ENCODE data around the gene GRK1. TPM values are rescaled to one million over a fixed set of nuclear protein-coding genes. Genes with fewer than 3 reads are reported as not detected.
"Not testable (repeated sequence)": the region's sequence is repeated elsewhere in the genome, so short reads cannot be mapped to it uniquely, and the experiment has no call there.

GRK1 gene
- total RNA-seq, 5 donors from 2014 or later (not counting 1 experiment from before 2014, with no cell fraction given) = not detected

DNA sequence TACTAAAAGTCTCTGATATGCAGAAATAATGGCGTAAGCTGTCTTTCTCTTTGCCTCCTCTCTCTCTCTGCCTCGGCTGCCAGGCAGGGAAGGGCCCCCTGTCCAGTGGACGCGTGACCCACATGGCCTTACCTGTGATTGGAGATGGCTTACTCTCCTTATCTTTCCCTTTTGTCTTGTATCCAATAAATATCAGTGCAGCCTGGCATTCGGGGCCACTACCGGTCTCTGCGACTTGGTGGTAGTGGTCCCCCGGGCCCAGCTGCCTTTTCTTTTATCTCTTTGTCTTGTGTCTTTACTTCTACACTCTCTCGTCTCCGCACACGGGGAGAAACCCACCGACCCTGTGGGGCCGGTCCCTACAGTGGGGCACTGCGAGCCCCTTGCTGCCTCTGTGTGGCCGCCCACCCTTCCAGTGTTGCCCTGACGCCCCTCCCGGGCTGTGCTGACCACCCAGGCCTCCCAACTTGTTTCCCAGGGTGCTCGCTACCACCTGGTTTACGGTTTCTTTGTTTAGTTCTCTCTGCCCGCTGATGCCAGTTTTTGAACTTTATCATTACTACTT, 45.0 kb upstream of the GRK1 start:
- H3K9me3 Mint-ChIP-seq; H3K4me1 ChIP-seq (ENCODE audit: control insufficient read depth in 1 of 2, extremely low read depth in 1 of 2, insufficient read depth in 2 of 2, low read length in 2 of 2); H3K4me3 Mint-ChIP-seq; H3K9me3 ChIP-seq; ATAC-seq (replicated peaks in 1 of 4); H3K27ac Mint-ChIP-seq; H3K27me3 Mint-ChIP-seq; POLR2A ChIA-PET; H3K27me3 ChIP-seq (replicated peaks in 1 of 2; ENCODE audit: control insufficient read depth in 2 of 2, extremely low read depth in 1 of 2, insufficient read depth in 2 of 2, low read length in 1 of 2); CTCF ChIA-PET; DNase-seq; H3K4me1 Mint-ChIP-seq; H3K4me3 ChIP-seq (ENCODE audit: control insufficient read depth in 1 of 2, extremely low read depth in 1 of 2, low read length in 1 of 2); H3K27ac ChIP-seq (ENCODE audit: low read length): not testable (repeated sequence)
- peaks cover 12% of the 10 kb centered on the region for H3K36me3 Mint-ChIP-seq
- H3K36me3 ChIP-seq (ENCODE audit: control insufficient read depth in 2 of 2, extremely low read depth in 1 of 2, insufficient read depth in 1 of 2, low read length in 1 of 2) = peaks cover 11% of the 10 kb centered on the region in 2 donors
- WGBS (ENCODE audit: insufficient coverage) = 96% methylated on average over 15 of the region's 20 CpGs

DNA sequence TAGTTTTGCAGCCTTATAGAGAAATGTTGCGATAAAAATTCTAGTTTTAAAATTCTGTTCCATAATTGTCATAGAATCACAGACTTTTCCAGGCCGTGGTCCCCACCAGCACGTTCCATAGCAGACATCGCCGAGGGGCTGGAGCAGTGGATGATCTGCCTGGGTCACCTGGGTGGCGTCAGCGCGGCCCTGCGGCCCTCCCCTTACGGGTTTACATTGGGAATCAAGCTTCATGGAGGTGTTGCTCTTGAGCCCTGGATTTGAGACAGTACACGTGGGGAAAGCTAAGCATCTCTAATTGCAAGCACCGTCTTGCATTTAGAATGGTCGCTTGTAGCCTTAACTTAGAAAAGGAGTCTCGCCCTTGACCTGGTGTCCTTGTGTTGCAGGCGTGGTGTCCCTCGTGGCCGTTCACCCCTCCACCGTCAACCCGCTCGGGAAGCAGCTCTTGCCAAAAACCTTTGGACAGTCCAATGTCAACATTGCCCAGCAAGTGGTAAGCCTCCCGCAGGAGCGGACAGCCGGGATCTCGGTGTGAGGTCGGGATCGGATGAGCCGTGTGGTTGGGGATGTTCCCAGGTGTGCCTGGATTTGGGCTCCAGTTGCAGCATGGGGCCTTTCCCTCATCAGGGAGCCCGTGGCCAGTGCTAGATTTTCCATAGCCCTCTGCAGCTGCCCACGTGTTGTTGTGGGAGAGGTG, 44.1 kb upstream of the GRK1 start:
- Histone ChIP-seq H3K27ac (ENCODE audit: low read length) (no peak overlapping the region), H3K9me3 (no peaks in the 10 kb centered on the region), H3K4me3 (ENCODE audit: control insufficient read depth in 1 of 2, extremely low read depth in 1 of 2, low read length in 1 of 2) (no peak overlapping the region), H3K4me1 (ENCODE audit: control insufficient read depth in 1 of 2, extremely low read depth in 1 of 2, insufficient read depth in 2 of 2, low read length in 2 of 2) (no peaks in the 10 kb centered on the region), H3K27me3 (replicated peaks in 1 of 2; ENCODE audit: control insufficient read depth in 2 of 2, extremely low read depth in 1 of 2, insufficient read depth in 2 of 2, low read length in 1 of 2) (no peaks in the 10 kb centered on the region), H3K36me3 (ENCODE audit: control insufficient read depth in 2 of 2, extremely low read depth in 1 of 2, insufficient read depth in 1 of 2, low read length in 1 of 2) (peaks cover 16 to 18% of the 10 kb centered on the region in 2 donors)
- no peaks in the 10 kb centered on the region for H3K9me3 Mint-ChIP-seq
- ChIA-PET POLR2A (no interaction called here), CTCF (interaction anchor here in 1 of 2 donors (0.6 kb wide), 1 partner anchor 26 kb away, joined by 3 read pairs; no protein-coding TSS in a partner anchor)
- WGBS (ENCODE audit: insufficient coverage) = 96% methylated on average over 27 of the region's 29 CpGs
- no peak overlapping the region for H3K4me3 Mint-ChIP-seq
- DNase-seq (no peak), ATAC-seq (replicated peaks in 1 of 4) (no peak)
- no peak overlapping the region for H3K27ac Mint-ChIP-seq
- no peaks in the 10 kb centered on the region for H3K27me3 Mint-ChIP-seq
- H3K36me3 Mint-ChIP-seq = peaks cover 17% of the 10 kb centered on the region
- no peaks in the 10 kb centered on the region for H3K4me1 Mint-ChIP-seq

DNA sequence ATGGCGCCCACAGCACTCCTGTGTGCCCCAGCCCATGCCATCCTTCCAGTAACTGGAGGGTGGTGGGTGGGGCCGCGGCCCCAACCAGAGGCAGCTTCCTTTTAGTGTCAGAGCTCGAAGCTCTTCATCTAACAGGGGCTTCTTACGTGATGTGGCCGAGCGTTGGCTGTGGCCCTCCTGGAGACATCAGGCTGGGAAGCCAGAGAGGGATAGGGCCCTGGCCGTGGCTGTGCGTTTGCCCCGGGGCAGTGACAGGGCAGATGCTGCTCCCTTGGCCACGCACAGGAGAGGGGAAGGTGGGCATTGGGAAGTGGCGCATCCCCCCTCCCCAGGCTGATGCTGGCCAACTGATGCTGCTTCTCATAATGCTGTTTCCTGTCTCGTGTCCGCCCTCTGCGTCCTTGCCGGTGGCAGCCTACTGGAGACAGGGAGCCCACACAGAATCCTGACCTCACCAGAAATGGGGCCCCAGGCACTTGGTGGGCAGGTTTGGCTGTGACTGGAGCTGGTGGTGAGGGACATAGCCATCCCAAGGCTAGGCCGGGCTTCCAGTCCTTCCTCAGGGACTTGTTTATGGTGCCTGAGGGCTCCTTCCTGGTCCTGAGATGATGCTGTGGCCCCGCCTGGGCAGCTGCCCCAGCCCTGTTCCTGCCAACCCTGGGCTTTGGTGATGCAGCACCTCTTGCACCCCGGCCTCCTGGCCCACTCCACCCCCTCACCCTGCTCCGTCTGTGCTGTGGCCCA, 43.4 kb upstream of the GRK1 start:
- H3K4me1 Mint-ChIP-seq = peaks cover 0 to 2% (median 1%) of the 10 kb centered on the region in 3 donors
- no peaks in the 10 kb centered on the region for H3K27me3 ChIP-seq (replicated peaks in 1 of 2; ENCODE audit: control insufficient read depth in 2 of 2, extremely low read depth in 1 of 2, insufficient read depth in 2 of 2, low read length in 1 of 2)
- DNase-seq = no peak
- H3K27ac Mint-ChIP-seq = no peak overlapping the region
- WGBS (ENCODE audit: insufficient coverage) = 94% methylated on average over 11 of the region's 20 CpGs
- no peaks in the 10 kb centered on the region for H3K27me3 Mint-ChIP-seq
- no peak for ATAC-seq (replicated peaks in 1 of 4)
- H3K9me3 ChIP-seq = no peaks in the 10 kb centered on the region
- H3K36me3 ChIP-seq (ENCODE audit: control insufficient read depth in 2 of 2, extremely low read depth in 1 of 2, insufficient read depth in 1 of 2, low read length in 1 of 2) = peaks cover 16 to 22% of the 10 kb centered on the region in 2 donors
- H3K27ac ChIP-seq (ENCODE audit: low read length) = no peak overlapping the region
- H3K4me3 ChIP-seq (ENCODE audit: control insufficient read depth in 1 of 2, extremely low read depth in 1 of 2, low read length in 1 of 2) = no peak overlapping the region
- H3K4me3 Mint-ChIP-seq = no peak overlapping the region
- POLR2A ChIA-PET = no interaction called here
- peaks cover 23% of the 10 kb centered on the region for H3K36me3 Mint-ChIP-seq
- H3K4me1 ChIP-seq (ENCODE audit: control insufficient read depth in 1 of 2, extremely low read depth in 1 of 2, insufficient read depth in 2 of 2, low read length in 2 of 2) = peaks cover 0 to 2% of the 10 kb centered on the region in 2 experiments
- no peaks in the 10 kb centered on the region for H3K9me3 Mint-ChIP-seq
- CTCF ChIA-PET = interaction anchor here in 1 of 2 donors (0.6 kb wide), 1 partner anchor 25 kb away, joined by 3 read pairs; no protein-coding TSS in a partner anchor

DNA sequence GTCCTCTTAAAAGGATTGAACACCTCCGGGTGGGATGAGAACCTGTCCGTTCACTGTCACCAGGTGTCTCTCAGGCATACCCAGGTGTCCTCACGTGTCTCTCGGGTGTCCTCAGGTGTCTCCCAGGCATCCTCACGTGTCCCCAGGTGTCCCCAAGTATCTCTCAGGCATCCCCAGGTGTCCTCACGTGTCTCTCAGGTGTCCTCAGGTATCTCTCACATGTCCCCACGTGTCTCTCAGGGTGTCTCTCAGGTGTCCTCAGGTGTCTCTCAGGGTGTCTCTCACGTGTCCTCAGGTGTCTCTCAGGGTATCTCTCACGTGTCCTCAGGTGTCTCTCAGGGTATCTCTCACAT, 42.8 kb upstream of the GRK1 start:
- Mint-ChIP-seq H3K36me3 (peaks cover 24% of the 10 kb centered on the region), H3K4me1 (peaks cover 0 to 5% (median 1%) of the 10 kb centered on the region in 3 donors), H3K27ac (no peak overlapping the region), H3K27me3 (no peaks in the 10 kb centered on the region), H3K4me3 (no peak overlapping the region), H3K9me3 (no peaks in the 10 kb centered on the region)
- H3K9me3 ChIP-seq = no peaks in the 10 kb centered on the region
- ChIA-PET POLR2A (no interaction called here), CTCF (no interaction called here)
- DNase-seq (no peak), ATAC-seq (replicated peaks in 1 of 4) (no peak)
- H3K4me1 ChIP-seq (ENCODE audit: control insufficient read depth in 1 of 2, extremely low read depth in 1 of 2, insufficient read depth in 2 of 2, low read length in 2 of 2) = peaks cover 0 to 5% of the 10 kb centered on the region in 2 experiments
- no peak overlapping the region for H3K27ac ChIP-seq (ENCODE audit: low read length)
- 98% methylated on average over 9 of the region's 9 CpGs for WGBS (ENCODE audit: insufficient coverage)
- H3K4me3 ChIP-seq (ENCODE audit: control insufficient read depth in 1 of 2, extremely low read depth in 1 of 2, low read length in 1 of 2) = no peak overlapping the region
- no peaks in the 10 kb centered on the region for H3K27me3 ChIP-seq (replicated peaks in 1 of 2; ENCODE audit: control insufficient read depth in 2 of 2, extremely low read depth in 1 of 2, insufficient read depth in 2 of 2, low read length in 1 of 2)
- H3K36me3 ChIP-seq (ENCODE audit: control insufficient read depth in 2 of 2, extremely low read depth in 1 of 2, insufficient read depth in 1 of 2, low read length in 1 of 2) = peaks cover 16 to 22% of the 10 kb centered on the region in 2 donors

DNA sequence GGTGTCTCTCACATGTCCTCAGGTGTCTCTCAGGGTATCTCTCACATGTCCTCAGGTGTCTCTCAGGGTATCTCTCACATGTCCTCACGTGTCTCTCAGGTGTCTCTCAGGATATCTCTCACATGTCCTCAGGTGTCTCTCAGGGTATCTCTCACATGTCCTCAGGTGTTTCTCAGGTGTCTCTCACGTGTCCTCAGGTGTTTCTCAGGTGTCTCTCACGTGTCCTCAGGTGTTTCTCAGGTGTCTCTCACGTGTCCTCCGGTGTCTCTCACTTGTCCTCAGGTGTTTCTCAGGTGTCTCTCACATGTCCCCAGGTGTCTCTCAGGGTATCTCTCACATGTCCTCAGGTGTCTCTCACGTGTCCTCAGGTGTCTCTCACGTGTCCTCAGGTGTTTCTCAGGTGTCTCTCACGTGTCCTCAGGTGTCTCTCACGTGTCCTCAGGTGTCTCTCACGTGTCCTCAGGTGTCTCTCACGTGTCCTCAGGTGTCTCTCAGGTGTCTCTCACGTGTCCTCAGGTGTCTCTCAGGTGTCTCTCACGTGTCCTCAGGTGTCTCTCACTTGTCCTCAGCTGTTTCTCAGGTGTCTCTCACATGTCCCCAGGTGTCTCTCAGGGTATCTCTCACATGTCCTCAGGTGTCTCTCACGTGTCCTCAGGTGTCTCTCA, 42.2 kb upstream of the GRK1 start:
- H3K27ac Mint-ChIP-seq; H3K4me3 ChIP-seq (ENCODE audit: control insufficient read depth in 1 of 2, extremely low read depth in 1 of 2, low read length in 1 of 2); H3K4me1 Mint-ChIP-seq; H3K27me3 ChIP-seq (replicated peaks in 1 of 2; ENCODE audit: control insufficient read depth in 2 of 2, extremely low read depth in 1 of 2, insufficient read depth in 2 of 2, low read length in 1 of 2); CTCF ChIA-PET; H3K9me3 Mint-ChIP-seq; ATAC-seq (replicated peaks in 1 of 4); DNase-seq; H3K27ac ChIP-seq (ENCODE audit: low read length); H3K27me3 Mint-ChIP-seq; H3K9me3 ChIP-seq; H3K4me1 ChIP-seq (ENCODE audit: control insufficient read depth in 1 of 2, extremely low read depth in 1 of 2, insufficient read depth in 2 of 2, low read length in 2 of 2); H3K4me3 Mint-ChIP-seq; POLR2A ChIA-PET: not testable (repeated sequence)
- H3K36me3 ChIP-seq (ENCODE audit: control insufficient read depth in 2 of 2, extremely low read depth in 1 of 2, insufficient read depth in 1 of 2, low read length in 1 of 2) = peaks cover 16 to 22% of the 10 kb centered on the region in 2 donors
- peaks cover 29% of the 10 kb centered on the region for H3K36me3 Mint-ChIP-seq
- WGBS (ENCODE audit: insufficient coverage) = 97% methylated on average over 14 of the region's 14 CpGs

DNA sequence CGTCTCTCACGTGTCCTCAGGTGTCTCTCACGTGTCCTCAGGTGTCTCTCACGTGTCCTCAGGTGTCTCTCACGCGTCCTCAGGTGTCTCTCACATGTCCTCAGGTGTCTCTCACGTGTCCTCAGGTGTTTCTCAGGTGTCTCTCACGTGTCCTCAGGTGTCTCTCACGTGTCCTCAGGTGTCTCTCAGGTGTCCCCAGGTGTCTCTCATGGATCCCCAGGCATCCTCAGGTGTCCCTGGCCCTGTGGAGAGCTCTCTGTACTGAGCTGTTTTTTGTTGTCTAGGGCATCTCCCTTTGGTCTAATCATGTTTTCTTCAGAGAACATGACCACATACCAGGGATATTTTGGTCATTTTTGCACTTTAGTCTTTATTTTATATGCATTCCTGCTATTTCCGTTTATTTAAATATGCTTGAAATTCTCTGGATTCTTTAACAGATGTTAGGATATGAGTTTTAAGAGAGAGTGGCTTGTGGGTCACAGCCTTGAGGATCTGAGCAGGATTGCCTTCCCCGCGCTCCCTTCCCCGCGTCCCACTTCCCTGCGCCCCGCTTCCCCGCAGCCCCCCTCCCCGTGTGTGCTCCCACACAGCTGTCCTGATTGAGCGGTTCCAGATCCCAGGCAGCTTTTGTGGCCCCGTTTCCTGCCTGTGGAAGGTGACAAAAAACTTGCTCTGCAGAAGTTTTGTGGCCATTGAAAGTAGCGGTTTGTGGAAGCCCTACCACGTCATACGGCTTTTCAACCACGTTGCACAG, 40.9 kb upstream of the GRK1 start:
- WGBS (ENCODE audit: insufficient coverage) = 92% methylated on average over 16 of the region's 24 CpGs
- CTCF ChIA-PET = no interaction called here
- no peak overlapping the region for H3K27ac Mint-ChIP-seq

More for the DNA sequence above, 40.9 kb upstream of the GRK1 start:
- H3K4me3 Mint-ChIP-seq = no peak overlapping the region
- Histone ChIP-seq H3K4me3 (ENCODE audit: control insufficient read depth in 1 of 2, extremely low read depth in 1 of 2, low read length in 1 of 2) (no peak overlapping the region), H3K27ac (ENCODE audit: low read length) (no peak overlapping the region), H3K9me3 (no peaks in the 10 kb centered on the region), H3K27me3 (replicated peaks in 1 of 2; ENCODE audit: control insufficient read depth in 2 of 2, extremely low read depth in 1 of 2, insufficient read depth in 2 of 2, low read length in 1 of 2) (no peaks in the 10 kb centered on the region), H3K4me1 (ENCODE audit: control insufficient read depth in 1 of 2, extremely low read depth in 1 of 2, insufficient read depth in 2 of 2, low read length in 2 of 2) (peaks cover 0 to 5% of the 10 kb centered on the region in 2 experiments), H3K36me3 (ENCODE audit: control insufficient read depth in 2 of 2, extremely low read depth in 1 of 2, insufficient read depth in 1 of 2, low read length in 1 of 2) (peaks cover 16 to 22% of the 10 kb centered on the region in 2 donors)
- H3K9me3 Mint-ChIP-seq = no peaks in the 10 kb centered on the region
- ATAC-seq (replicated peaks in 1 of 4) (no peak), DNase-seq (no peak)
- peaks cover under 1 to 8% (median 1%) of the 10 kb centered on the region in 3 donors for H3K4me1 Mint-ChIP-seq
- POLR2A ChIA-PET = no interaction called here
- H3K36me3 Mint-ChIP-seq = peaks cover 37% of the 10 kb centered on the region
- H3K27me3 Mint-ChIP-seq = no peaks in the 10 kb centered on the region

Data from T-cell (primary cell).